Endothelial cell of umbilical vein (primary cell): ENCODE results near the gene WTAP. TPM values are rescaled to one million over a fixed set of nuclear protein-coding genes. Genes with fewer than 3 reads are reported as not detected.

Experiments
- BruUV-seq: library from RNA; stranded (reverse); fragments of 400-500 nt; replicated peaks from 2 replicates; lab custom pipeline; 2021; lab: Mats Ljungman, UMichigan
- CTCF ChIA-PET: fragments of 300-600, 350-600 bp; sonication (Branson Sonifier 250); formaldehyde crosslinking; loops from one replicate; lab custom pipeline; 2021; ENCODE audit warnings: antibody characterized with exemption, inconsistent platforms; lab: Charles Lee
- POLR2A ChIA-PET: fragments of 300-600, 350-600 bp; sonication (Branson Sonifier 250); formaldehyde crosslinking; loops from one replicate; lab custom pipeline; 2021; ENCODE audit warnings: antibody characterized with exemption, inconsistent platforms; lab: Charles Lee
- DNase-seq: peaks from one replicate; pipeline ENCODE4 v3.0.0-alpha.2; 2011; ENCODE audit warnings: low read depth, low spot score
- FAIRE-seq: peaks from 2 replicates; lab custom pipeline; 2011; peaks lifted over from hg19 to GRCh38; lab: Jason Lieb, UNC
- H2AFZ ChIP-seq: 2 replicates; pipeline ENCODE4 v1.6.0; 2012; ENCODE audit warnings: low read depth, low read length, control low read depth, inconsistent platforms
- H3K27ac ChIP-seq: 2 replicates; pipeline ENCODE4 v1.5.1; 2011; ENCODE audit warnings: low read depth, mild to moderate bottlenecking, control low read depth, low read length, moderate library complexity; ENCODE audit not compliant: insufficient read depth
- H3K27me3 ChIP-seq, 2 experiments: 2 replicates each; pipeline versions ENCODE4 v1.6.0 to v1.6.1; 2011; ENCODE audit warnings: low read length in 2 of 2, mixed read lengths in 1 of 2; ENCODE audit not compliant: control insufficient read depth in 2 of 2, insufficient read depth in 2 of 2
- H3K36me3 ChIP-seq, 2 experiments: 2 replicates in 1 of 2; 3 replicates in 1 of 2; pipeline ENCODE4 v1.5.1; 2011; ENCODE audit warnings: low read length in 2 of 2, mild to moderate bottlenecking in 1 of 2, moderate library complexity in 1 of 2; ENCODE audit not compliant: control insufficient read depth in 2 of 2, insufficient read depth in 2 of 2; ENCODE audit errors: extremely low read depth in 1 of 2
- H3K4me1 ChIP-seq: 3 replicates; pipeline ENCODE4 v1.5.1; 2011; ENCODE audit warnings: mild to moderate bottlenecking, low read length; ENCODE audit not compliant: control insufficient read depth, insufficient read depth; ENCODE audit errors: extremely low read depth
- H3K4me2 ChIP-seq: 2 replicates; pipeline ENCODE4 v1.6.1; 2011; ENCODE audit warnings: low read length, control low read depth, mixed read lengths; ENCODE audit not compliant: insufficient read depth
- H3K4me3 ChIP-seq, 3 experiments: fragments of 200-600 bp in 1 of 3; sonication (generic), shearing (Covaris generic) in 1 of 3; replicated peaks in 1 of 3; 2 replicates each; pipeline ENCODE4 v1.5.1; 2011 to 2016; ENCODE audit warnings: control low read depth in 3 of 3, low read length in 3 of 3, mild to moderate bottlenecking in 2 of 3, inconsistent platforms in 1 of 3, low read depth in 1 of 3, moderate library complexity in 1 of 3; ENCODE audit not compliant: insufficient read depth in 1 of 3
- H3K79me2 ChIP-seq: 2 replicates; pipeline ENCODE4 v1.6.0; 2012; ENCODE audit warnings: low read length, inconsistent platforms; ENCODE audit not compliant: control insufficient read depth, insufficient read depth
- H3K9ac ChIP-seq: replicated peaks from 2 replicates; pipeline ENCODE3; 2011; ENCODE audit warnings: low read length, control low read depth; ENCODE audit not compliant: insufficient read depth; ENCODE audit errors: extremely low read depth
- H3K9me1 ChIP-seq: replicated peaks from 3 replicates; pipeline ENCODE4 v1.6.0; 2011; ENCODE audit warnings: mild to moderate bottlenecking, low read length; ENCODE audit not compliant: control insufficient read depth, insufficient read depth; ENCODE audit errors: extremely low read depth
- H3K9me3 ChIP-seq: replicated peaks from 2 replicates; pipeline ENCODE4 v1.5.1; 2012; ENCODE audit warnings: low read length, inconsistent platforms; ENCODE audit not compliant: control insufficient read depth, insufficient read depth
- H4K20me1 ChIP-seq: replicated peaks from 2 replicates; pipeline ENCODE3; 2011; ENCODE audit warnings: mild to moderate bottlenecking, low read length; ENCODE audit not compliant: control insufficient read depth, insufficient read depth; ENCODE audit errors: extremely low read depth
- CTCF ChIP-seq, 2 donors: IDR thresholded peaks; 1 replicate in 1 of 2; 2 replicates in 1 of 2; pipeline ENCODE4 v1.5.1; 2011; ENCODE audit warnings: low read length in 2 of 2, mild to moderate bottlenecking in 2 of 2, moderate library complexity in 2 of 2, control low read depth in 1 of 2, inconsistent platforms in 1 of 2, low read depth in 1 of 2; ENCODE audit not compliant: insufficient read depth in 1 of 2; ENCODE audit errors: extremely low read depth in 1 of 2
- EZH2 ChIP-seq: IDR thresholded peaks from 2 replicates; pipeline ENCODE4 v1.6.1; 2012; ENCODE audit warnings: borderline replicate concordance, low read depth, mild to moderate bottlenecking, moderate library complexity, low read length, inconsistent platforms; ENCODE audit not compliant: severe bottlenecking
- FOS ChIP-seq: IDR thresholded peaks from 2 replicates; pipeline ENCODE4 v1.6.1; 2011; ENCODE audit warnings: mild to moderate bottlenecking, low read length, moderate library complexity, borderline replicate concordance; ENCODE audit not compliant: insufficient read depth
- GATA2 ChIP-seq: IDR thresholded peaks from 2 replicates; pipeline ENCODE4 v1.7.0; 2011; ENCODE audit warnings: low read depth, mild to moderate bottlenecking, moderate library complexity, mixed read lengths, low read length; ENCODE audit not compliant: insufficient read length, insufficient read depth
- JUN ChIP-seq: IDR thresholded peaks from 2 replicates; pipeline ENCODE4 v1.6.1; 2011; ENCODE audit warnings: borderline replicate concordance, low read depth; ENCODE audit not compliant: insufficient read length, insufficient read depth
- MAX ChIP-seq: IDR thresholded peaks from 2 replicates; pipeline ENCODE4 v1.6.1; 2011; ENCODE audit not compliant: insufficient read depth, insufficient read length
- MYC ChIP-seq: IDR thresholded peaks from one replicate; pipeline ENCODE4 v1.6.1; 2011; ENCODE audit warnings: mild to moderate bottlenecking, low read depth, low read length
- POLR2A ChIP-seq: IDR thresholded peaks from 2 replicates; pipeline ENCODE4 v1.6.1; 2012; ENCODE audit warnings: low read depth, mild to moderate bottlenecking, control low read depth, low read length
- POLR2AphosphoS5 ChIP-seq: IDR thresholded peaks from 2 replicates; pipeline ENCODE4 v1.6.1; 2012; ENCODE audit warnings: low read depth, mild to moderate bottlenecking, control low read depth, low read length, moderate library complexity; ENCODE audit not compliant: insufficient read depth
- dilution Hi-C: fragments of 300-500 bp; cut with MboI; formaldehyde crosslinking; loops from one replicate; pipeline ENCODE4 v1.15.0; 2019; ENCODE audit warnings: low sequenced_read_pairs; ENCODE audit not compliant: extremely low pct_ligation_motif_present
- intact Hi-C: fragments of 100-400 bp; cut with micrococcal nuclease; formaldehyde crosslinking; loops from one replicate; pipeline ENCODE4 v1.10.0; 2022
- polyA plus RNA-seq, 4 experiments: library from polyadenylated mRNA; depleted of rRNA in 3 of 4; stranded (reverse) in 3 of 4; unstranded in 1 of 4; fragments of >200 nt; gene quantifications; 2 replicates each; pipeline versions ENCODE4 v1.2.1 to v1.2.3, GENCODE V29; 2011 to 2012; ENCODE audit warnings: missing spikeins in 1 of 4
- total RNA-seq: library from RNA; stranded (reverse); gene quantifications from 2 replicates; pipeline ENCODE4 v1.2.3, GENCODE V29; 2021

WTAP gene
- total and polyA plus RNA-seq, 2 donors (not counting 3 experiments of a cell fraction or from before 2014, with no cell fraction given), result 21.7 to 81.6 TPM

GRCh38 chr6:159692303-159693127 is 34.8 kb upstream of the WTAP start:
- TF ChIP-seq POLR2AphosphoS5 (no peak), FOS (no peak), EZH2 (no peak), JUN (no peak), CTCF (IDR thresholded peaks at IDR 0.05; ENCODE audit: extremely low read depth in 1 of 2, insufficient read depth in 1 of 2, low read depth in 1 of 2, low read length in 2 of 2) (no peak), MYC (no peak), GATA2 (no peak), POLR2A (no peak), MAX (no peak)
- FAIRE-seq (peak; percentile 42), DNase-seq (peak; percentile 59)
- intact Hi-C loops, result loop anchor here (1.0 to 10.0 kb wide), 7 partner anchors 35 to 842 kb away; partner anchors contain the start of genes MRPL18 and WTAP
- Histone ChIP-seq H3K9ac (peak overlapping the region; percentile 43), H2AFZ (peak overlapping the region; percentile 83), H3K36me3 (peaks cover 2 to 3% of the 10 kb centered on the region in 2 experiments), H3K4me1 (peaks cover 27% of the 10 kb centered on the region), H3K27me3 (no peaks in the 10 kb centered on the region), H3K27ac (peak overlapping the region; percentile 30), H4K20me1 (no peaks in the 10 kb centered on the region), H3K9me3 (no peaks in the 10 kb centered on the region), H3K4me2 (peak overlapping the region; percentile 86), H3K4me3 (peak overlapping the region; percentile 54 to 78 (median 58)), H3K79me2 (peaks cover 13% of the 10 kb centered on the region), H3K9me1 (no peaks in the 10 kb centered on the region)
- CTCF ChIA-PET, result interaction anchor here (0.7 to 2.3 kb wide), 10 partner anchors 10 to 518 kb away, joined by 3 to 15 read pairs (median 5); partner anchors contain the start of gene WTAP
- dilution Hi-C loops, result no loop called here
- no TSS peak for BruUV-seq
- POLR2A ChIA-PET, result interaction anchor here (0.6 to 2.4 kb wide), 4 partner anchors 11 to 344 kb away, joined by 3 to 18 read pairs (median 6); partner anchors contain the start of genes TCP1 and WTAP
